Naive thymus-derived CD4-positive, alpha-beta T cell (primary cell): Measurements from ENCODE around the gene CFAP43. TPM values are rescaled to one million over a fixed set of nuclear protein-coding genes. Genes with fewer than 3 reads are reported as not detected.

Experiments
- ATAC-seq: fragments of 150-1000 bp; cut with Tn5 transposase; 2 replicates; pipeline ENCODE4 v1.10.0; 2021; ENCODE audit warnings: mild to moderate bottlenecking, moderate library complexity
- CTCF ChIA-PET: fragments of 350-600 bp; sonication (Branson Sonifier 250); formaldehyde crosslinking; loops from one replicate; lab custom pipeline; 2021; ENCODE audit warnings: antibody characterized with exemption; lab: Charles Lee
- POLR2A ChIA-PET: fragments of 350-600 bp; sonication (Branson Sonifier 250); formaldehyde crosslinking; loops from one replicate; lab custom pipeline; 2021; ENCODE audit warnings: antibody characterized with exemption, inconsistent platforms; lab: Charles Lee
- DNase-seq, 9 donors: peaks; one replicate each; pipeline versions ENCODE4 v3.0.0 to v3.0.0-alpha.2; 2020 to 2022; ENCODE audit warnings: mixed read lengths in 1 of 9
- H3K27ac ChIP-seq: one replicate; pipeline ENCODE4 v1.7.0; 2013; ENCODE audit warnings: mild to moderate bottlenecking, low read depth, low read length, moderate library complexity
- H3K27me3 ChIP-seq, 2 donors: one replicate each; pipeline ENCODE4 v1.7.0; 2013; ENCODE audit warnings: low read length in 2 of 2, mild to moderate bottlenecking in 2 of 2, moderate library complexity in 2 of 2; ENCODE audit not compliant: control insufficient read depth in 2 of 2, insufficient read depth in 2 of 2
- H3K36me3 ChIP-seq, 3 experiments: 1 replicate in 2 of 3; 2 replicates in 1 of 3; pipeline ENCODE4 v1.7.0; 2013; ENCODE audit warnings: low read length in 3 of 3, mild to moderate bottlenecking in 3 of 3, moderate library complexity in 1 of 3; ENCODE audit not compliant: insufficient read depth in 3 of 3, control insufficient read depth in 2 of 3
- H3K4me1 ChIP-seq, 2 donors: one replicate each; pipeline ENCODE4 v1.7.0; 2013; ENCODE audit warnings: low read length in 2 of 2, mild to moderate bottlenecking in 2 of 2, moderate library complexity in 1 of 2; ENCODE audit not compliant: control insufficient read depth in 2 of 2, insufficient read depth in 2 of 2
- H3K4me3 ChIP-seq: 2 replicates; pipeline ENCODE4 v1.7.0; 2013; ENCODE audit warnings: mild to moderate bottlenecking, low read length
- H3K9me3 ChIP-seq, 3 experiments: 1 replicate in 2 of 3; 2 replicates in 1 of 3; pipeline ENCODE4 v1.7.0; 2013; ENCODE audit warnings: low read length in 3 of 3; ENCODE audit not compliant: control insufficient read depth in 2 of 3
- H3K27ac Mint-ChIP-seq, 9 donors: one replicate each; pipeline ENCODE4 v1.8.0; 2020 to 2022; ENCODE audit warnings: mixed read lengths in 9 of 9, mild to moderate bottlenecking in 8 of 9, moderate library complexity in 5 of 9, inconsistent platforms in 2 of 9
- H3K27me3 Mint-ChIP-seq, 5 donors: one replicate each; pipeline ENCODE4 v1.8.0; 2021 to 2022; ENCODE audit warnings: mixed read lengths in 5 of 5, mild to moderate bottlenecking in 1 of 5
- H3K36me3 Mint-ChIP-seq, 5 donors: one replicate each; pipeline ENCODE4 v1.8.0; 2020 to 2022; ENCODE audit warnings: mixed read lengths in 5 of 5, mild to moderate bottlenecking in 3 of 5, inconsistent platforms in 1 of 5
- H3K4me1 Mint-ChIP-seq, 7 donors: one replicate each; pipeline ENCODE4 v1.8.0; 2020 to 2022; ENCODE audit warnings: mixed read lengths in 7 of 7, mild to moderate bottlenecking in 3 of 7, inconsistent platforms in 1 of 7
- H3K4me3 Mint-ChIP-seq, 10 donors: one replicate each; pipeline ENCODE4 v1.8.0; 2020 to 2022; ENCODE audit warnings: mild to moderate bottlenecking in 10 of 10, mixed read lengths in 10 of 10, moderate library complexity in 6 of 10, inconsistent platforms in 2 of 10
- H3K9me3 Mint-ChIP-seq, 11 donors: one replicate each; pipeline ENCODE4 v1.8.0; 2020 to 2022; ENCODE audit warnings: mixed read lengths in 11 of 11, mild to moderate bottlenecking in 4 of 11, inconsistent platforms in 1 of 11, moderate library complexity in 1 of 11
- intact Hi-C, 2 donors: fragments of 100-400 bp; cut with micrococcal nuclease; formaldehyde crosslinking; loops; one replicate each; pipeline ENCODE4 v1.15.1; 2023
- polyA plus RNA-seq, 2 donors: library from polyadenylated mRNA; unstranded; fragments of 300-500 nt; fragmentation: Illumina TruSeq; gene quantifications; one replicate each; pipeline ENCODE4 v1.2.3, GENCODE V29; 2021
- total RNA-seq, 6 experiments: library from RNA in 5 of 6; stranded (reverse) in 5 of 6; gene quantifications; 1 replicate in 5 of 6; 2 replicates in 1 of 6; pipeline ENCODE4 v1.2.3 and lab custom pipeline; 2021 to 2026

CFAP43 gene
- total and polyA plus RNA-seq, 7 experiments from 2014 or later: 0.14 to 0.17 TPM; not detected in 5

DNA sequence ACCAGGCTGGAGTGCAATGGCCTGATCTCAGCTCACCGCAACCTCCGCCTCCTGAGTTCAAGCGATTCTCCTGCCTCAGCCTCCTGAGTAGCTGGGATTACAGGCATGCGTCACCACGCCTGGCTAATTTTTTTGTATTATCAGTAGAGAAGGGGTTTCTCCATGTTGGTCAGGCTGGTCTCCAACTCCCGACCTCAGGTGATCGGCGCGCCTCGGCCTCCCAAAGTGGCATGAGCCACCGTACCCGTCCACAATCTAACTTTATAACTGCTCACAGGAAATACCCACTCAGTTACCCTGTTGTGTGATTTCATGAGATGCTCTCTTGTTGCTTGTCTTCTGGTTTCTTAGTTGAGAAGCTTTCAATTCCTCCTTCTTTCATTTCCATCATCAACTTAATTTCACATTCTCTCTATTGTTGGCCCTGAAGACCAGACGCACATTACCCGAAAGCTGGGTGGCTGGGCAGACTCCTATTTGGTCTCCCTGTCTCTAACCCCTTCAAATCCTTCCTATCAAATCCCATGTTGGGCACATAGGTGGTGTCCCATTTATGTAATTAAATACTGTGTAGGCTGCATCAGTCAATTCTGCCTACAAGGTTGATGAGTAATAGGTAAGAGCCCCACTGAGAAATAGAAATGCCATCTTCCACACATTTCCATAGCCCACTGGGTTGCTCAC, 35.7 kb upstream of the CFAP43 start:
- Histone ChIP-seq H3K4me3 (peak overlapping the region; percentile 77), H3K27me3 (no peaks in the 10 kb centered on the region), H3K4me1 (peaks cover 23 to 25% of the 10 kb centered on the region in 2 donors), H3K9me3 (no peaks in the 10 kb centered on the region), H3K27ac (peak overlapping the region; percentile 93), H3K36me3 (peaks cover 0 to 20% (median 3%) of the 10 kb centered on the region in 3 experiments)
- no peak for ATAC-seq
- Mint-ChIP-seq H3K27ac (peak overlapping the region; percentile 85 to 98 (median 96)), H3K9me3 (no peaks in the 10 kb centered on the region), H3K4me3 (peak overlapping the region; percentile 87 to 98 (median 94)), H3K36me3 (peaks cover 10 to 33% (median 28%) of the 10 kb centered on the region in 5 donors), H3K4me1 (peaks cover 27 to 66% (median 54%) of the 10 kb centered on the region in 7 donors), H3K27me3 (no peaks in the 10 kb centered on the region)
- intact Hi-C loops: loop anchor here in 1 of 2 donors (1.0 to 10.0 kb wide), 4 partner anchors 13 to 1623 kb away; partner anchors contain the start of genes ATP5MK, PDCD11 and TRIM8
- no peak for DNase-seq
- ChIA-PET CTCF (interaction anchor here (1.1 kb wide), 1 partner anchor 23 kb away, joined by 3 read pairs; no protein-coding TSS in a partner anchor), POLR2A (interaction anchor here (1.5 to 6.6 kb wide), 2 partner anchors 12 to 70 kb away, joined by 5 to 68 read pairs; partner anchors contain the start of genes GSTO1 and ITPRIP)

DNA sequence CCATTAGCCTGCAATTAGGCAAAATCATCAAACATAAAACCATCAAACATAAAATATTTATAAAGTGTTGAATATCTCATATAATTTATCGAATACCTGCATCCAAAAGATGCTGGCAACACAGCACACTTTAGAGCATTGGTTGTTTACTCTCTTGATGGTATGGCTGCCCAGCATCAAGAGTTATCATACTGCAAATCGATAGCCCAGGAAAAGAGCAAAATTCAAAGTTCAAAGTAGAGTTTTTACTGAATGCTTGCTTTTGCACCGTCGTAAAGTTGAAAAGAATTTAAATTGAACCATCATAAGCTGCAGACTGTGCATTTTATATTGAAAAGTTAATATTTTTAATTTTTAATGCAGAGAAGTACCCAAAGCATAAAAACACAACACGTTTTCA, 32.6 kb upstream of the CFAP43 start:
- no peak for DNase-seq
- H3K4me3 ChIP-seq: no peak overlapping the region
- Mint-ChIP-seq H3K9me3 (no peaks in the 10 kb centered on the region), H3K27me3 (no peaks in the 10 kb centered on the region), H3K4me3 (peak overlapping the region in 2 of 10 donors; percentile 16 to 23), H3K36me3 (peaks cover 15 to 48% (median 44%) of the 10 kb centered on the region in 5 donors), H3K4me1 (peaks cover 45 to 94% (median 78%) of the 10 kb centered on the region in 7 donors), H3K27ac (peak overlapping the region in 3 of 9 donors; percentile 62 to 93 (median 69))
- no peaks in the 10 kb centered on the region for H3K27me3 ChIP-seq
- ChIA-PET CTCF (interaction anchor here (0.7 kb wide), 2 partner anchors 19 to 20 kb away, joined by 3 to 4 read pairs; no protein-coding TSS in a partner anchor), POLR2A (interaction anchor here (3.1 kb wide), 1 partner anchor 11 kb away, joined by 16 read pairs; the partner anchor contains the start of gene GSTO1)
- peaks cover 36 to 37% of the 10 kb centered on the region in 2 donors for H3K4me1 ChIP-seq
- no peaks in the 10 kb centered on the region for H3K9me3 ChIP-seq
- H3K36me3 ChIP-seq: peaks cover 3 to 43% (median 19%) of the 10 kb centered on the region in 3 experiments
- no peak overlapping the region for H3K27ac ChIP-seq
- intact Hi-C loops: loop anchor here (1.0 to 10.0 kb wide), 3 partner anchors 9 to 1620 kb away; partner anchors contain the start of genes ATP5MK (in 1 of the 2), PDCD11 (in 1 of the 2) and TRIM8 (in 1 of the 2)
- no peak for ATAC-seq

DNA sequence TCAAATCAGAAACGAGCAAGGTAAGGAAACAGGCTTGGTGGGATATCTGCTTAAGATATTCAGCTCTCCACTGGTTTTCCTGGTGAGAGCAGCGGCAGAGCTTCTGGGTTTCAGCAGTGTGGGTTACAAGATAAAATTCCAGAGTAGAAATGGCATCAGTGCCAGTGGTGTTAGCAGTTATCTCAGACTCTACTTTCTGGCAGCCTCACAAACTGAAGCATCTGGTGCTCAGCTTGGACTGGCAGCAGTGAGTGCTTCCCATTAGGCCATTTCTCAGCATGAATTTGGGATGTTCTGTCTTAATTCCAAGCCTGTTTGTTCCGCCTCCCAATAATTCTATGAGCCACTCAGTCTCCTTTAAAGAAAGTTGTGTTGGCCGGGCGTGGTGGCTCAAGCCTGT, 29.9 kb upstream of the CFAP43 start:
- peaks cover 3 to 57% (median 23%) of the 10 kb centered on the region in 3 experiments for H3K36me3 ChIP-seq
- peaks cover 20 to 36% of the 10 kb centered on the region in 2 donors for H3K4me1 ChIP-seq

GRCh38 chr10:104260775-104261115, 28.6 kb upstream of the CFAP43 start:
- peaks cover 3 to 52% (median 23%) of the 10 kb centered on the region in 3 experiments for H3K36me3 ChIP-seq
- no peak overlapping the region for H3K4me3 ChIP-seq
- POLR2A ChIA-PET: interaction anchor here (0.6 kb wide), 1 partner anchor 75 kb away, joined by 5 read pairs; no protein-coding TSS in a partner anchor
- Mint-ChIP-seq H3K4me3 (peak overlapping the region in 8 of 10 donors; percentile 6 to 75 (median 50)), H3K4me1 (peaks cover 46 to 96% (median 82%) of the 10 kb centered on the region in 7 donors), H3K27me3 (no peaks in the 10 kb centered on the region), H3K9me3 (no peaks in the 10 kb centered on the region), H3K27ac (peak overlapping the region; percentile 2 to 94 (median 83)), H3K36me3 (peaks cover 8 to 41% (median 37%) of the 10 kb centered on the region in 5 donors)
- CTCF ChIA-PET: interaction anchor here (3.3 kb wide), 1 partner anchor 14 kb away, joined by 14 read pairs; no protein-coding TSS in a partner anchor
- intact Hi-C loops: loop anchor here in 1 of 2 donors (1.0 to 10.0 kb wide), 3 partner anchors 9 to 1616 kb away; partner anchors contain the start of genes ATP5MK, GSTO2, PDCD11 and TRIM8
- no peaks in the 10 kb centered on the region for H3K27me3 ChIP-seq
- DNase-seq (no peak), ATAC-seq (peak; percentile 52)
- peak overlapping the region; percentile 53 for H3K27ac ChIP-seq
- H3K4me1 ChIP-seq: peaks cover 28 to 44% of the 10 kb centered on the region in 2 donors
- H3K9me3 ChIP-seq: no peaks in the 10 kb centered on the region

More for the DNA sequence above, 29.9 kb upstream of the CFAP43 start:
- CTCF ChIA-PET: interaction anchor here (3.3 kb wide), 1 partner anchor 12 kb away, joined by 14 read pairs; no protein-coding TSS in a partner anchor
- no peak overlapping the region for H3K4me3 ChIP-seq
- intact Hi-C loops: loop anchor here in 1 of 2 donors (10.0 kb wide), 2 partner anchors 867 to 1617 kb away; partner anchors contain the start of genes ATP5MK, PDCD11 and TRIM8
- ATAC-seq (no peak), DNase-seq (no peak)
- no peaks in the 10 kb centered on the region for H3K9me3 Mint-ChIP-seq
- no peak overlapping the region for H3K27ac ChIP-seq
- peak overlapping the region in 2 of 10 donors; percentile 24 to 64 for H3K4me3 Mint-ChIP-seq
- no peaks in the 10 kb centered on the region for H3K9me3 ChIP-seq
- no peaks in the 10 kb centered on the region for H3K27me3 ChIP-seq
- peaks cover 13 to 50% (median 47%) of the 10 kb centered on the region in 5 donors for H3K36me3 Mint-ChIP-seq
- POLR2A ChIA-PET: interaction anchor here (1.8 to 3.1 kb wide), 2 partner anchors 8 to 14 kb away, joined by 5 to 16 read pairs; partner anchors contain the start of gene GSTO1
- H3K27ac Mint-ChIP-seq: peak overlapping the region in 7 of 9 donors; percentile 2 to 94 (median 83)
- H3K27me3 Mint-ChIP-seq: no peaks in the 10 kb centered on the region
- H3K4me1 Mint-ChIP-seq: peaks cover 45 to 94% (median 83%) of the 10 kb centered on the region in 7 donors

DNA sequence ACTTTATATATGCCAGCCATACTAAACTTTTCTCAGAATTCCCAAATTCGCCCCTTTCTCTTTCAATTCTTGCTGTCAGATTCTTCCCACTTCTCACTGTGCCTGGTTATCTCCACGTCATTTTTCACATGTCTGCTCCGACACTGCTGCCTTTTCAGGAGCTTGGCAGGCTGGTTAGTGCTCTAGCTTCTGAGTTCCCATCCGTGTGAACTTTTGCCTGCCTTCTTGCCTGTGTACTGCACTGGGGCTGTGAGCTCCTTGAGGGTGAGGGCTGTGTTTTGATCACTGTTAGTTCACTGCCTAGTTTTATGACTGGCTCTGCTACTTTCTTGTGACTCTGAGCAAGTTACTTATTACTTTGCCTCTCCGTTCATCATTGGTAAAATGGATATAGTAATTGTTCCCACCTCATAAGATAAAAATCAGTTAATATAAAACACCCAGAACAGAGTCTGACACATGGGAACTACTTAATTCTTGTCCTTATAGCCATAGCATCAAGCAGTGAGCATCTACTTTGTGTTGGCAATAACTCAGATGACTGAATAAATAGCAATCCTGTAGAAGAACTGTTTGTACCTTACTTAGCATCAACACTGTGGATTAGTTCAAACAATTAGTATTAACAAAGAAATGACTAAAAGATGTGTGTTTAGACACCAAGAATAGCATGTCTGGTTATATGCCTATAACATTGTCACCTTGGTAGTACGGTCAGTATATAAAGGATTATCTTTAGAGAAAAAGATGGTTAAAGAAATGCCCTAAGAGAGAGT, 28.0 kb upstream of the CFAP43 start:
- H3K4me3 ChIP-seq: no peak overlapping the region
- Mint-ChIP-seq H3K36me3 (peaks cover 8 to 38% (median 32%) of the 10 kb centered on the region in 5 donors), H3K4me1 (peaks cover 43 to 92% (median 77%) of the 10 kb centered on the region in 7 donors), H3K27ac (peak overlapping the region; percentile 71 to 94 (median 83)), H3K9me3 (no peaks in the 10 kb centered on the region), H3K4me3 (peak overlapping the region in 8 of 10 donors; percentile 6 to 75 (median 50)), H3K27me3 (no peaks in the 10 kb centered on the region)
- peaks cover 3 to 48% (median 23%) of the 10 kb centered on the region in 3 experiments for H3K36me3 ChIP-seq
- peak overlapping the region; percentile 53 for H3K27ac ChIP-seq
- CTCF ChIA-PET: interaction anchor here (3.3 kb wide), 1 partner anchor 14 kb away, joined by 14 read pairs; no protein-coding TSS in a partner anchor
- peaks cover 25 to 44% of the 10 kb centered on the region in 2 donors for H3K4me1 ChIP-seq
- POLR2A ChIA-PET: interaction anchor here (0.6 to 1.1 kb wide), 3 partner anchors 10 to 76 kb away, joined by 3 to 5 read pairs (median 4); no protein-coding TSS in a partner anchor
- DNase-seq (no peak), ATAC-seq (no peak)
- no peaks in the 10 kb centered on the region for H3K9me3 ChIP-seq
- no peaks in the 10 kb centered on the region for H3K27me3 ChIP-seq
- intact Hi-C loops: loop anchor here in 1 of 2 donors (1.0 to 10.0 kb wide), 4 partner anchors 9 to 1615 kb away; partner anchors contain the start of genes ATP5MK, GSTO2, PDCD11 and TRIM8
